ENCODE results near the gene SAMD1.

DNA sequence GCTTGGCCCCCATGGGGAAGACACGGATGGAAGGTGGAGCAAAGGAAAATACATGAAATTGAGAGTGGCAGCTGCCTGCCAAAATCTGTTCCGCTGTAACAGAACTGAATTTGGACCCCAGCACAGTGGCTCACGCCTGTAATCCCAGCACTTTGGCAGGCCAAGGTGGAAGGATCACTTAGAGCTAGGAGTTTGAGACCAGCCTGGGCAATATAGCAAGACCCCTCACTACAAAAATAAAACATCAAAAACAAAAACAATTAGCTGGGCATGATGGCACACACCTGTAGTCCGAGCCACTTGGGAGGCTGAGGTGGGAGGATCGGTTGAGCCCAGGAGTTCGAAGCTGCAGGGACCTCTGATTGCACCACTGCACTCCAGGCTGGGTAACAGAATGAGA lies 38.1 kb downstream of the SAMD1 start:
- TF ChIP-seq, protein P1, sequence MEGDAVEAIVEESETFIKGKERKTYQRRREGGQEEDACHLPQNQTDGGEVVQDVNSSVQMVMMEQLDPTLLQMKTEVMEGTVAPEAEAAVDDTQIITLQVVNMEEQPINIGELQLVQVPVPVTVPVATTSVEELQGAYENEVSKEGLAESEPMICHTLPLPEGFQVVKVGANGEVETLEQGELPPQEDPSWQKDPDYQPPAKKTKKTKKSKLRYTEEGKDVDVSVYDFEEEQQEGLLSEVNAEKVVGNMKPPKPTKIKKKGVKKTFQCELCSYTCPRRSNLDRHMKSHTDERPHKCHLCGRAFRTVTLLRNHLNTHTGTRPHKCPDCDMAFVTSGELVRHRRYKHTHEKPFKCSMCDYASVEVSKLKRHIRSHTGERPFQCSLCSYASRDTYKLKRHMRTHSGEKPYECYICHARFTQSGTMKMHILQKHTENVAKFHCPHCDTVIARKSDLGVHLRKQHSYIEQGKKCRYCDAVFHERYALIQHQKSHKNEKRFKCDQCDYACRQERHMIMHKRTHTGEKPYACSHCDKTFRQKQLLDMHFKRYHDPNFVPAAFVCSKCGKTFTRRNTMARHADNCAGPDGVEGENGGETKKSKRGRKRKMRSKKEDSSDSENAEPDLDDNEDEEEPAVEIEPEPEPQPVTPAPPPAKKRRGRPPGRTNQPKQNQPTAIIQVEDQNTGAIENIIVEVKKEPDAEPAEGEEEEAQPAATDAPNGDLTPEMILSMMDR (IDR thresholded peaks at IDR 0.05; ENCODE audit: low read depth, low read length), result no peak
- no peak for TF ChIP-seq EZH2phosphoT487 (IDR thresholded peaks at IDR 0.05; ENCODE audit: low read depth)
